Stomach (tissue), 9 donors: ENCODE measurements around the gene ATXN7L1. TPM values are rescaled to one million over a fixed set of nuclear protein-coding genes. Genes with fewer than 3 reads are reported as not detected.

ENCODE experiments used
- DNase-seq, 2 donors: peaks; one replicate each; pipeline versions ENCODE4 v3.0.0 to v3.0.0-alpha.2; 2013 to 2019
- H3K27ac ChIP-seq, 5 donors: fragments of 200-600 bp in 4 of 5; sonication (generic) in 4 of 5; one replicate each; pipeline ENCODE4 v1.5.1; 2013 to 2019; ENCODE audit warnings: mild to moderate bottlenecking in 1 of 5, moderate library complexity in 1 of 5
- H3K27me3 ChIP-seq, 3 donors: fragments of 200-600 bp; sonication (generic); one replicate each; pipeline ENCODE4 v1.5.1; 2017 to 2019; ENCODE audit warnings: mixed run types in 1 of 3
- H3K36me3 ChIP-seq, 4 donors: fragments of 200-600 bp; sonication (generic); 1 replicate in 3 of 4; 2 replicates in 1 of 4; pipeline ENCODE4 v1.5.1; 2016 to 2019
- H3K4me1 ChIP-seq, 4 donors: fragments of 200-600 bp; sonication (generic); one replicate each; pipeline ENCODE4 v1.5.1; 2016 to 2019
- H3K4me3 ChIP-seq, 4 donors: fragments of 200-600 bp; sonication (generic) in 3 of 4; one replicate each; pipeline ENCODE4 v1.5.1; 2016 to 2019; ENCODE audit warnings: mild to moderate bottlenecking in 1 of 4
- H3K9me3 ChIP-seq, 4 donors: fragments of 200-600 bp; sonication (generic); one replicate each; pipeline ENCODE4 v1.5.1; 2016 to 2019
- EP300 ChIP-seq: sonication (generic); formaldehyde crosslinking; IDR thresholded peaks from one replicate; pipeline ENCODE4 v1.6.1; 2017; ENCODE audit warnings: antibody characterized with exemption
- POLR2A ChIP-seq, 4 donors: fragments of 450-650 bp; IDR thresholded peaks; one replicate each; pipeline ENCODE4 v1.6.1; 2016; ENCODE audit warnings: antibody characterized with exemption in 4 of 4, control low read depth in 2 of 4, mild to moderate bottlenecking in 1 of 4, moderate library complexity in 1 of 4
- POLR2AphosphoS5 ChIP-seq, 3 donors: sonication (generic); formaldehyde crosslinking; IDR thresholded peaks; one replicate each; pipeline ENCODE4 v1.6.1; 2016; ENCODE audit warnings: antibody characterized with exemption in 3 of 3
- WGBS, 5 donors: extraction: QIAGEN DNeasy Blood & Tissue Kit in 3 of 5; methylation state at CpG; one replicate each; pipeline versions ENCODE4 v1.1.5 to v1.1.7; 2013 to 2018; 5-methylcytosine and 5-hydroxymethylcytosine counted together
- intact Hi-C: fragments of 100-400 bp; cut with DNase I; formaldehyde crosslinking; loops from one replicate; pipeline ENCODE4 v1.15.1; 2023; ENCODE audit warnings: low total_unique reads
- polyA plus RNA-seq, 3 donors: library from polyadenylated mRNA; stranded (reverse); fragments of 200-250 nt; gene quantifications; one replicate each; pipeline ENCODE4 v1.2.3, GENCODE V29; 2013
- total RNA-seq, 5 donors: library from RNA; depleted of rRNA; stranded (reverse); fragments of >200 nt; gene quantifications; one replicate each; pipeline versions ENCODE4 v1.1.0 to v1.2.3, GENCODE V29; 2014 to 2016
- TF ChIP-seq, protein P1 (sequence below), 7 experiments: fragments of 450-650 bp in 4 of 7; fragments of 200-600 bp in 3 of 7; sonication (generic) in 3 of 7; IDR thresholded peaks; one replicate each; pipeline ENCODE4 v1.5.1; 2016 to 2019; ENCODE audit warnings: antibody characterized with exemption in 7 of 7, control low read depth in 2 of 7, mild to moderate bottlenecking in 1 of 7
- donor health status: healthy with polysubstance abuse.
- donor health status: Bipolar disorder and iron deficiency.
- donor health status: healthy.

ATXN7L1 gene
- total and polyA plus RNA-seq, 8 donors = 3.8 to 92.2 (median 8.8) TPM

DNA sequence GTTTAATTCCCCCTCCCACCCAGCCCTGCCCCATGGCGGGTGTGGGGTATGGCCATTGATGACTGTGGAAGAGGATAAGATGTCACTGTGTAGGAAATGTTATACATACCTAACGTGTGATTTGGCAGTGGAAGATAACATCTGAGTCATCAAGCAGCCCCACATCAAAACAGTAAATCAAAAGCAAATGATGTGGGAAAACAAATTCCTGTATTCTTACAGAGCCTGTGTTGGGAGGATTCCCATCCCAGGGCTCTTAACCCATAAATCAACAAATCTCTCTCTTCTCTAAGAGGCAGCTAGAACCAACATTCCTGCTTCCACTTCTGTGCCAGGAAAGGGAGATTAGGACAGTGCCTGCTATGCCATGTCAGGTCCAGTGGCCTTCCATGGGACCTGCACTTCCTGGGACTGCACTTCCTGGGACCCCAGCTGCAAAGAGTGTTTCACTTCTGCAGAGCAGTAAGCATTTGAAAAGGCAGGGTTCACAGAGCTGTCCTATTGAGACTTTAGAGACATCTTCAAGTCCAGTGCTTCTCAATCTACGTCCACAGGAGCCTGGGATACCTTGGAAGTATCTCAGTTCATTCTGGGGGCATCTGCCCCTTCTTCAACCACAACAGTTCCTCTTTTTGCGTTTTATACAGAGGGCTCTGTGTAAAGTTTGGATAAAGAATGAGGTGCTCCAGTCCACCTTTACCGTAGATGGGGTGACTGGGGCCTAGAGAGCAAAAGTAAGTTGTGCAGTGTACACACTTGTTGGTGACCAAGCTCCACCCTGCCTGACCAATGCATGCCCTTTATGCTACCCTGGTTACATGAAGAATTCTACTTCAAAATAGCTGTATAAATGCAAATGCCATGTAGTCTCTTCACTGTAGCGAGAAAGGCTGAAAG, 45.7 kb downstream of the ATXN7L1 start:
- no peak overlapping the region for H3K4me3 ChIP-seq
- H3K27ac ChIP-seq = peak overlapping the region in 4 of 5 donors; percentile 3 to 78 (median 62)
- intact Hi-C loops = no loop called here
- TF ChIP-seq, protein P1, sequence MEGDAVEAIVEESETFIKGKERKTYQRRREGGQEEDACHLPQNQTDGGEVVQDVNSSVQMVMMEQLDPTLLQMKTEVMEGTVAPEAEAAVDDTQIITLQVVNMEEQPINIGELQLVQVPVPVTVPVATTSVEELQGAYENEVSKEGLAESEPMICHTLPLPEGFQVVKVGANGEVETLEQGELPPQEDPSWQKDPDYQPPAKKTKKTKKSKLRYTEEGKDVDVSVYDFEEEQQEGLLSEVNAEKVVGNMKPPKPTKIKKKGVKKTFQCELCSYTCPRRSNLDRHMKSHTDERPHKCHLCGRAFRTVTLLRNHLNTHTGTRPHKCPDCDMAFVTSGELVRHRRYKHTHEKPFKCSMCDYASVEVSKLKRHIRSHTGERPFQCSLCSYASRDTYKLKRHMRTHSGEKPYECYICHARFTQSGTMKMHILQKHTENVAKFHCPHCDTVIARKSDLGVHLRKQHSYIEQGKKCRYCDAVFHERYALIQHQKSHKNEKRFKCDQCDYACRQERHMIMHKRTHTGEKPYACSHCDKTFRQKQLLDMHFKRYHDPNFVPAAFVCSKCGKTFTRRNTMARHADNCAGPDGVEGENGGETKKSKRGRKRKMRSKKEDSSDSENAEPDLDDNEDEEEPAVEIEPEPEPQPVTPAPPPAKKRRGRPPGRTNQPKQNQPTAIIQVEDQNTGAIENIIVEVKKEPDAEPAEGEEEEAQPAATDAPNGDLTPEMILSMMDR (IDR thresholded peaks at IDR 0.05) = no peak
- TF ChIP-seq POLR2AphosphoS5 (IDR thresholded peaks at IDR 0.05) (peak in 1 of 3 donors; percentile 55), EP300 (no peak)
- peaks cover 15 to 37% (median 28%) of the 10 kb centered on the region in 4 donors for H3K4me1 ChIP-seq
- H3K9me3 ChIP-seq = no peaks in the 10 kb centered on the region
- no peaks in the 10 kb centered on the region for H3K36me3 ChIP-seq
- DNase-seq = peak in 1 of 2 donors; percentile 22
- no peaks in the 10 kb centered on the region for H3K27me3 ChIP-seq
- 59 to 69% (median 62%) methylated on average over 6 of the region's 6 CpGs for WGBS, 5 donors

DNA sequence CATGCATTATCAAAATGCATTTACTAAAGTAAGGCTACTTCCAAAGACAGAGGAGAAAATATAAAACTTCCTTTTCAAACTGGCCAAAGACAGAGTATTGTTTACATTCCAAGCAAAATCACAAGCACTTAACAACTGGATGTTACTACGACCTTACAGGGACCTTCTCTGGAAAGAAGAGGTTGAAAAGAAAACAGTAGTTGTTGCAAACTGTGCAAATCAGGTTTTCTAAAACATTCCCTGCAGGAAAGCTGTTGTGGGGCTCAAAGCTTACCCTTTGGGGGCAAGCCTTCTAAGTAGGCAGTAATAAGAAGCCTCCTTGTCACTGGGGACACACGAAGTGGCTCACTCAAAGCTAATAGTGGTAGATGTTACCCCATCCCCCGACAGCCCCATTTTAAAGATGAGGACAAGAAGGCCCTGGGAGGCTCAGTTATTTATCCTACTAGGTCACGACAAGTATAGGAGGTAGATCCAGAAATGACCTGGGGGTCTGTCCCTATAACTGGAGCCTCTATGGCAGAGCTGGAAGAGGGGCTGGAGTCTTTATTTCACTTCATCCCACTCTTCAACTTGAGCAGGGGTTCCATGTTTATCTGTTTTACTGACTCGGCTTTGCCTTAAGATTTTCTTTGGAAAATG, 46.6 kb downstream of the ATXN7L1 start:
- peaks cover 15 to 39% (median 28%) of the 10 kb centered on the region in 4 donors for H3K4me1 ChIP-seq
- 64 to 71% (median 68%) methylated on average over 5 of the region's 5 CpGs for WGBS, 5 donors
- intact Hi-C loops = no loop called here
- H3K27me3 ChIP-seq = no peaks in the 10 kb centered on the region
- H3K27ac ChIP-seq = peak overlapping the region; percentile 3 to 78 (median 53)
- H3K4me3 ChIP-seq = no peak overlapping the region
- H3K9me3 ChIP-seq = no peaks in the 10 kb centered on the region
- no peaks in the 10 kb centered on the region for H3K36me3 ChIP-seq
- TF ChIP-seq, protein P1 (IDR thresholded peaks at IDR 0.05) = no peak
- no peak for TF ChIP-seq POLR2AphosphoS5 (IDR thresholded peaks at IDR 0.05)
- no peak for TF ChIP-seq POLR2A (IDR thresholded peaks at IDR 0.05)
- TF ChIP-seq EP300 = no peak
- DNase-seq = peak in 1 of 2 donors; percentile 16

DNA sequence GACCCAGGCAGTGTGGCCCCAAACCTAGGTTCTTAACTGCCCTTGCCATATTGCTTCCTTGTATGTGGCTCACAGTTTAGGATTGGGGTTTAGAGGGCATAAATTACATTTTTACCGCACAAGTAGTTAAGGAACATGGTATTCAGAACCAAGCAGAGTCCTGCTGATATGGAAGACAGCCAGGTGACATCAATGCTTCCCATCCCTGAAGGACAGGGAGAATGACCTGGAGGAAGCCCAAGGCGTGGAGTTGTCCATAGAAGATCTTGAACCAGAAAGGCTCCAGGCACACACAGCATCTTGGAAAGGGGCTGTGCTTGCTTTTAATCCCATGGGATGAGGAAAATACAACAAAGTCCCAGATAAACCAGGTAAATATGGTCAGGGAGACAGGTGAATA, 48.3 kb downstream of the ATXN7L1 start:
- DNase-seq = no peak
- no peak overlapping the region for H3K27ac ChIP-seq
- no peaks in the 10 kb centered on the region for H3K9me3 ChIP-seq
- no peaks in the 10 kb centered on the region for H3K27me3 ChIP-seq
- no peak overlapping the region for H3K4me3 ChIP-seq
- TF ChIP-seq, protein P1 (IDR thresholded peaks at IDR 0.05) = no peak
- TF ChIP-seq POLR2AphosphoS5 (IDR thresholded peaks at IDR 0.05) = no peak
- TF ChIP-seq POLR2A (IDR thresholded peaks at IDR 0.05) = no peak
- no peak for TF ChIP-seq EP300
- 96 to 100% (median 97%) methylated on average over 2 of the region's 2 CpGs for WGBS, 5 donors
- intact Hi-C loops = no loop called here
- no peaks in the 10 kb centered on the region for H3K36me3 ChIP-seq
- H3K4me1 ChIP-seq = peaks cover 15 to 39% (median 28%) of the 10 kb centered on the region in 4 donors

DNA sequence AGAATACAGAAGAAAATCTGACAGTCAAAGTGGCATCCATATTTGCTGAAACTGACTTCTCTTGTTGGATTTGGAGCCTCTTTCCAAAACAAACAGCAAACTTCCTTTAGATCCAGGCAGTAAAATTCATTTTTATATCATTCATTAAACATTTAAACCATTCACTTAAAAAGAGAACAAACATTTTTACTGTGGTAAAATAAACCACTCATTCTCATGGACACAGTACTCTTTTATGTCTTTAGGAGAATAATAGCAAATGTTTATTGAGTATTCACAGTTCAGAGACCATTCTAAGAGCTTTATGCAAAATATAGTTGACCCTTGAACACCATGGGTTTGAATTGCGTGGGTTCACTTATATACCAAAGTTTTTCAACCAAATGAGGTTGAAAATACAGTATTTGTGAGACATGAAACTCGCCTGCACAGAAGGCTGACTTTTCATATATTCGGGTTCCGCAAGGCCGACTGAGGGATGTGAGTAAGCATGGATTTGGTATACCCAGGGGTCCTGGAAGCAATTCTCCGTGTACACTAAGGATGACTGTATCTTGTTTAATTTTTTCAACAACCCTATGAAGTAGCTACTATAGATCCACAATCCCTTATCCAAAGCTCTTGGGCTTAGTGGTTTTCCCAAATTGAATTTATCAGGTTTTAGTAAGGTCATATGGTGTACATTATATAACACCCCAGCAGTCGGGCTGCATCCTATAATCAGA, 49.1 kb downstream of the ATXN7L1 start:
- intact Hi-C loops = no loop called here
- Histone ChIP-seq H3K4me3 (no peak overlapping the region), H3K27me3 (no peaks in the 10 kb centered on the region), H3K36me3 (no peaks in the 10 kb centered on the region), H3K4me1 (peaks cover 15 to 39% (median 28%) of the 10 kb centered on the region in 4 donors), H3K9me3 (no peaks in the 10 kb centered on the region), H3K27ac (no peak overlapping the region)
- DNase-seq = no peak
- no peak for TF ChIP-seq POLR2A (IDR thresholded peaks at IDR 0.05)
- TF ChIP-seq, protein P1 (IDR thresholded peaks at IDR 0.05) = no peak
- no peak for TF ChIP-seq EP300
- no peak for TF ChIP-seq POLR2AphosphoS5 (IDR thresholded peaks at IDR 0.05)
- 83 to 94% (median 91%) methylated on average over 7 of the region's 7 CpGs for WGBS, 5 donors
